ENCODE measurements around the gene IL36A. TPM values are rescaled to one million over a fixed set of nuclear protein-coding genes. Genes with fewer than 3 reads are reported as not detected.

IL36A gene
- total RNA-seq, 2 experiments from 2014 or later: not detected

GRCh38 chr2:113013336-113013661 is 8.0 kb downstream of the IL36A start:
- no peaks in the 10 kb centered on the region for H4K20me1 ChIP-seq (ENCODE audit: insufficient read depth, low read length)
- no peak overlapping the region for H3K27ac ChIP-seq (ENCODE audit: low read depth, low read length, poor library complexity, severe bottlenecking)
- TF ChIP-seq CTCF (conservative IDR thresholded peaks at IDR 0.05; ENCODE audit: low read length) (no peak), EZH2phosphoT487 (IDR thresholded peaks at IDR 0.05; ENCODE audit: borderline replicate concordance, low read depth, low read length) (no peak)
- no peaks in the 10 kb centered on the region for H3K4me1 ChIP-seq (ENCODE audit: insufficient read depth, low read length, poor library complexity, severe bottlenecking)
- no TSS peak for BruUV-seq (replicated peaks)
- H3K36me3 ChIP-seq (ENCODE audit: insufficient read depth, low read length): no peaks in the 10 kb centered on the region
- no peak for DNase-seq (ENCODE audit: low spot score)
- ChIA-PET CTCF (ENCODE audit: unreplicated experiment) (no interaction called here), POLR2A (no interaction called here)
- H3K9me3 ChIP-seq (ENCODE audit: low read length): no peaks in the 10 kb centered on the region
- no peaks in the 10 kb centered on the region for H3K9me2 ChIP-seq (ENCODE audit: insufficient read depth, low read length)
- no peak overlapping the region for H3K4me2 ChIP-seq (ENCODE audit: low read length)
- intact Hi-C loops (cut with micrococcal nuclease; ENCODE audit: unreplicated experiment): no loop called here
- H2AFZ ChIP-seq (ENCODE audit: low read length): no peak overlapping the region
- no peak overlapping the region for H3K4me3 ChIP-seq (ENCODE audit: low read depth, low read length, poor library complexity, severe bottlenecking)
- no peaks in the 10 kb centered on the region for H3K79me2 ChIP-seq (ENCODE audit: insufficient read depth, low read depth, low read length)

- BruUV-seq (replicated peaks): no TSS peak
- Histone ChIP-seq H3K36me3 (ENCODE audit: insufficient read depth, low read length) (no peaks in the 10 kb centered on the region), H3K9me2 (ENCODE audit: insufficient read depth, low read length) (no peaks in the 10 kb centered on the region), H3K4me1 (ENCODE audit: insufficient read depth, low read length, poor library complexity, severe bottlenecking) (no peaks in the 10 kb centered on the region), H4K20me1 (ENCODE audit: insufficient read depth, low read length) (no peaks in the 10 kb centered on the region), H3K9me3 (ENCODE audit: low read length) (no peaks in the 10 kb centered on the region), H3K27ac (ENCODE audit: low read depth, low read length, poor library complexity, severe bottlenecking) (no peak overlapping the region), H3K79me2 (ENCODE audit: insufficient read depth, low read depth, low read length) (no peaks in the 10 kb centered on the region), H3K4me2 (ENCODE audit: low read length) (no peak overlapping the region), H2AFZ (ENCODE audit: low read length) (no peak overlapping the region), H3K4me3 (ENCODE audit: low read depth, low read length, poor library complexity, severe bottlenecking) (no peak overlapping the region)
- CTCF ChIA-PET (ENCODE audit: unreplicated experiment): no interaction called here
- POLR2A ChIA-PET: no interaction called here
- no peak for TF ChIP-seq EZH2phosphoT487 (IDR thresholded peaks at IDR 0.05; ENCODE audit: borderline replicate concordance, low read depth, low read length)
- no peak for TF ChIP-seq CTCF (conservative IDR thresholded peaks at IDR 0.05; ENCODE audit: low read length)
- DNase-seq (ENCODE audit: low spot score): no peak
- intact Hi-C loops (cut with micrococcal nuclease; ENCODE audit: unreplicated experiment): no loop called here
Measured at GRCh38 chr2:113014067-113014466, 8.8 kb downstream of the IL36A start.

- intact Hi-C loops (cut with micrococcal nuclease; ENCODE audit: unreplicated experiment): no loop called here
- H3K9me3 ChIP-seq (ENCODE audit: low read length): no peaks in the 10 kb centered on the region
- no peak overlapping the region for H3K4me2 ChIP-seq (ENCODE audit: low read length)
- H3K27ac ChIP-seq (ENCODE audit: low read depth, low read length, poor library complexity, severe bottlenecking): no peak overlapping the region
- no TSS peak for BruUV-seq (replicated peaks)
- no peaks in the 10 kb centered on the region for H3K79me2 ChIP-seq (ENCODE audit: insufficient read depth, low read depth, low read length)
- no peak overlapping the region for H3K4me3 ChIP-seq (ENCODE audit: low read depth, low read length, poor library complexity, severe bottlenecking)
- POLR2A ChIA-PET: no interaction called here
- no peaks in the 10 kb centered on the region for H3K36me3 ChIP-seq (ENCODE audit: insufficient read depth, low read length)
- H3K4me1 ChIP-seq (ENCODE audit: insufficient read depth, low read length, poor library complexity, severe bottlenecking): no peaks in the 10 kb centered on the region
- H3K9me2 ChIP-seq (ENCODE audit: insufficient read depth, low read length): no peaks in the 10 kb centered on the region
- no peak overlapping the region for H2AFZ ChIP-seq (ENCODE audit: low read length)
- H4K20me1 ChIP-seq (ENCODE audit: insufficient read depth, low read length): no peaks in the 10 kb centered on the region
- CTCF ChIA-PET (ENCODE audit: unreplicated experiment): no interaction called here
- no peak for DNase-seq (ENCODE audit: low spot score)
- TF ChIP-seq EZH2phosphoT487 (IDR thresholded peaks at IDR 0.05; ENCODE audit: borderline replicate concordance, low read depth, low read length) (no peak), CTCF (conservative IDR thresholded peaks at IDR 0.05; ENCODE audit: low read length) (no peak)
Measured at GRCh38 chr2:113015042-113015441, 9.8 kb downstream of the IL36A start.
